Astrocyte (in vitro differentiated cells and primary cell): ENCODE measurements around the gene KRIT1.

Experiments
- EZH2 ChIP-seq: IDR thresholded peaks from 2 replicates; pipeline ENCODE4 v1.6.1; 2012; ENCODE audit warnings: mild to moderate bottlenecking, low read length, inconsistent platforms; ENCODE audit not compliant: insufficient read depth
- TF ChIP-seq, protein P1 (sequence below): IDR thresholded peaks from 2 replicates; pipeline ENCODE4 v1.5.1; 2011; ENCODE audit warnings: low read depth, mild to moderate bottlenecking, inconsistent platforms, low read length, moderate library complexity; ENCODE audit not compliant: insufficient read depth

GRCh38 chr7:92161271-92161670 lies 84.4 kb downstream of the KRIT1 start:
- TF ChIP-seq, protein P1, sequence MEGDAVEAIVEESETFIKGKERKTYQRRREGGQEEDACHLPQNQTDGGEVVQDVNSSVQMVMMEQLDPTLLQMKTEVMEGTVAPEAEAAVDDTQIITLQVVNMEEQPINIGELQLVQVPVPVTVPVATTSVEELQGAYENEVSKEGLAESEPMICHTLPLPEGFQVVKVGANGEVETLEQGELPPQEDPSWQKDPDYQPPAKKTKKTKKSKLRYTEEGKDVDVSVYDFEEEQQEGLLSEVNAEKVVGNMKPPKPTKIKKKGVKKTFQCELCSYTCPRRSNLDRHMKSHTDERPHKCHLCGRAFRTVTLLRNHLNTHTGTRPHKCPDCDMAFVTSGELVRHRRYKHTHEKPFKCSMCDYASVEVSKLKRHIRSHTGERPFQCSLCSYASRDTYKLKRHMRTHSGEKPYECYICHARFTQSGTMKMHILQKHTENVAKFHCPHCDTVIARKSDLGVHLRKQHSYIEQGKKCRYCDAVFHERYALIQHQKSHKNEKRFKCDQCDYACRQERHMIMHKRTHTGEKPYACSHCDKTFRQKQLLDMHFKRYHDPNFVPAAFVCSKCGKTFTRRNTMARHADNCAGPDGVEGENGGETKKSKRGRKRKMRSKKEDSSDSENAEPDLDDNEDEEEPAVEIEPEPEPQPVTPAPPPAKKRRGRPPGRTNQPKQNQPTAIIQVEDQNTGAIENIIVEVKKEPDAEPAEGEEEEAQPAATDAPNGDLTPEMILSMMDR, result no peak
- no peak for TF ChIP-seq EZH2
